ENCODE measurements around the gene NPW.

Gene NPW

GRCh38 chr16:2019518-2019920 is at the start of gene NPW:
TSS of gene NPW (plus strand) at chr16:2019785.
- peak; percentile 43 to 59 for DNase-seq

DNA sequence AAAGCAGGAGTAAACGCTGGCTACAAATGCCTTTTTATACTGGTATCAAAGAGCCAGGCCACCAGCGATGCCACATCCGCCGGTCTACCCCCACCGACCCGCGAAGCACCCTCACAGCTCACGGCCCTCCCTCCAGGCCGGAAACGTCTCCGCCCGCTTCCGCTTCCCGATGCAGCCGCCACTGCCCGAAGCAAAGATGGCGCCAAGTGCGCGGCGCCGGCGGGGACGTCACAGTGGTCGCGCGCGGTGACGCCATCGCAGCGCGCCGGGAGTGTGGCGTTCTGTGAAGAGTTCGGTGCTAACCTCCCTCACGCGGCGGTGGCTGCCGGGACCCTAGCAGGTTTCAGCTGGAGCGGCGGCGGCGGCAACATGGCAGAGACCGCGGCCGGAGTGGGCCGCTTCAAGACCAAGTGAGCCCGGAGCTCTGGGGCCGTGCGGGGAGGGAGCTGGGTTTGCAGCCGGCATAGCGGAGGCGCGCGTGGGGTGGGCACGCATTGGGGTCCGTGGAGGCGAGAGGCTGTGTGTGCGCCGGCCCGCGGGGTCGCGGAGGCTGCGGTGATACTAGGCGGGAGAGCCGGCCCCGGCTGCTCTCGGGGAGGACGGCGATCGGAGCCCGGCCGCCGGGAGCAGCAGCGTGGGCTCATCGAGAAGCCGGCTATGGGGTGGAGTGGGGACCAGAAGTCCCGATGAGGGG is 47.6 kb upstream of the NPW start, which contains the start of gene TBL3:
Gene TBL3 (plus strand): TSS at position 258 of the 694 bp plus-strand sequence. CDS start 112 bp downstream, at position 370.
- DNase-seq = peak; percentile 96

DNA sequence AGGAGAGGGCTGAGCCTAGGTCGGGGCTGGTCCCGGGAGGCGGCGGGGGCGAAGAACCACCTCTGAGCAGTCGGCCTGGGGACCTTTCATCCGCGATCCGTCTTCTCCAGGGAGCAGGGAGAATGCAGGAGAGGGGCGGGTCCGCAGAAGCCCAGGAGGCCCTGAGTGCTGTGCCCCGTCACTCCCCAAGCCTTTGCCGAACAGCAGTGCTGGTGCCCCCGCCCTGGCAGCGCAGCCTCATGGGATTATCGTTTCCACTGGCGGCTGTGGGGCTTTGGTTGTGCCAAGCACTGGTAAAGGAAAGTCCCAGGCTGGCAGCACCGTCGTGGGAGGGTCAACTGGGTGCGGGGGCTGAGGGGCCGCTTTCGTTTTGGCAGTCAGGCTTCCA is 47.1 kb upstream of the NPW start:
- peak in 1 of 2 donors; percentile 33 for DNase-seq

GRCh38 chr16:1973461-1974156 is 46.0 kb upstream of the NPW start:
- DNase-seq = no peak

DNA sequence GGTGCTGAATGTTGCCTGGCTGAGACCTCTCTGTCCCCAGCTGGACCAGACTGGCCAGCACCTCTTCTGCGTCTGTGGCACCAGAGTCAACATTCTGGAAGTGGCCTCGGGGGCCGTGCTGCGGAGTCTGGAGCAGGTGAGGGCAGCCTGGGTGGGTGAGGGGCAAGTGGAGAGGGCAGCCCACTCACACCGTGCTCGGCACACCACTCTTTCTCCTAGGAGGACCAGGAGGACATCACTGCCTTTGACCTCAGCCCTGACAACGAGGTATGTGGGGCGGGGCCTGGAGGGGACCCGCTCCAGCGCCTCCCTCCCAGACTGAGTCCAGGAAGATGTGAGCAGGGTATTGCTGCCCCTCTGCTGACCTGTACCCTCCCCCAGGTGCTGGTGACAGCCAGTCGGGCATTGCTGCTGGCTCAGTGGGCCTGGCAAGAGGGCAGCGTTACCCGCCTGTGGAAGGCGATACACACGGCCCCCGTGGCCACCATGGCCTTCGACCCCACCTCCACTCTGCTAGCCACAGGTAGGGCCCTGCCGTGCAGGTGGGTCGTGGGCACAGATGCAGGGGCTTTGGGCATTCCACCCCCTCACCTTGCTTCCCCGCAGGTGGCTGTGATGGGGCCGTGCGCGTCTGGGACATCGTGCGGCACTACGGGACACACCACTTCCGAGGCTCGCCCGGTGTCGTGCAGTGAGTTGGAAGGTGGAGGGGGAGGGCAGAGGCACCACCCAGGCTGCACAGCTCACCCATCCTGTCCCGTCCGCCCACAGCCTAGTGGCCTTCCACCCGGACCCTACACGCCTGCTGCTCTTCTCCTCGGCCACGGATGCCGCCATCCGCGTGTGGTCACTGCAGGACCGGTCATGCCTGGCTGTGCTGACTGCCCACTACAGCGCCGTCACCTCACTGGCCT is 45.2 kb upstream of the NPW start:
- no peak for DNase-seq

GRCh38 chr16:1975432-1976215 is 44.0 kb upstream of the NPW start:
- DNase-seq = no peak

GRCh38 chr16:1976216-1976520 is 43.4 kb upstream of the NPW start:
- no peak for DNase-seq

DNA sequence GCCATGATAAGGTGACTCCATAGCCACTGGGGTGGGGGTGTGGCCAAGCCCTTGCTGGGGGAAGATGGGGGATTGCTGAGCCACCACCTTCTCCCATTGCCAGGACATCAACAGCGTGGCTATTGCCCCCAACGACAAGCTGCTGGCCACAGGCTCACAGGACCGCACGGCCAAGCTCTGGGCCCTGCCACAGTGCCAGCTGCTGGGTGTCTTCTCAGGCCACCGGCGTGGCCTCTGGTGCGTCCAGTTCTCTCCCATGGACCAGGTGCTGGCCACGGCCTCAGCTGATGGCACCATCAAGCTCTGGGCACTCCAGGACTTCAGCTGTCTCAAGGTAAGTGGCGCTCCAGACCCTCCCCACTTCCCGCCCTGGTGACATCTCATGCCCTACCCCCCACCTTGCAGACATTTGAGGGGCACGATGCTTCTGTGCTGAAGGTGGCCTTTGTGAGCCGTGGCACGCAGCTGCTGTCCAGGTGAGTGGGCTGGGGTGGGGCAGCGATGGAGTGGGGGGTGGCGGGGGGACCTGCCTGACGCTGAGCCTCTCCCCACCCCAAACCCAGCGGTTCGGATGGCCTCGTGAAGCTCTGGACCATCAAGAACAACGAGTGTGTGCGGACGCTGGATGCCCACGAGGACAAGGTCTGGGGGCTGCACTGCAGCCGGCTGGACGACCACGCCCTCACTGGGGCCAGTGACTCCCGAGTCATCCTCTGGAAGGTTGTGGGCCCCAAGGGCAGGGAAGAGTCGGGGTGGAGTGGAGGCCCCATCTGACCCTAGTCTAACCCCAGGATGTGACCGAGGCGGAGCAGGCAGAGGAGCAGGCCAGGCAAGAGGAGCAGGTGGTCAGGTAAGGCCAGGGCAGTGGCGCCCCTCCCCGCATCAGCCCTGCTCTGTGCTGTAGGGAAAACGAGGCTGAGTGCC is 42.4 kb upstream of the NPW start:
- no peak for DNase-seq

DNA sequence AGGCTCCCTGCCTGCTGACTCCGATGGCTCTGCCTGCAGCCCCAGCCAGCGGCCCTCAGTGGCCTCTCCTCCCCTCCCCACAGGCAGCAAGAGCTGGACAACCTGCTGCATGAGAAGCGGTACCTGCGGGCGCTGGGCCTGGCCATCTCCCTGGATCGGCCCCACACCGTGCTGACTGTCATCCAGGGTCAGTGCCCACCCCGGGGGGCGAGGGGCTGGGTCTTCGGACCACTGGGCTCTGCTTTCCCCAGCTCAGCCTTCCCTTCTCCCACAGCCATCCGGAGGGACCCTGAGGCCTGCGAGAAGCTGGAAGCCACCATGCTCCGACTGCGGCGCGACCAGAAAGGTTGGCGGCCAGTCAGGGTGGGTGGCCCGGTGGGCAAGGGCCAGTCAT is 41.7 kb upstream of the NPW start:
- DNase-seq = no peak

- no peak for DNase-seq
Observed at GRCh38 chr16:1978476-1979120, 41.0 kb upstream of the NPW start.

GRCh38 chr16:1979271-1980029 is 40.1 kb upstream of the NPW start:
- peak; percentile 44 to 63 for DNase-seq

- DNase-seq = no peak
Observed at GRCh38 chr16:1980030-1980769, 39.4 kb upstream of the NPW start.

DNA sequence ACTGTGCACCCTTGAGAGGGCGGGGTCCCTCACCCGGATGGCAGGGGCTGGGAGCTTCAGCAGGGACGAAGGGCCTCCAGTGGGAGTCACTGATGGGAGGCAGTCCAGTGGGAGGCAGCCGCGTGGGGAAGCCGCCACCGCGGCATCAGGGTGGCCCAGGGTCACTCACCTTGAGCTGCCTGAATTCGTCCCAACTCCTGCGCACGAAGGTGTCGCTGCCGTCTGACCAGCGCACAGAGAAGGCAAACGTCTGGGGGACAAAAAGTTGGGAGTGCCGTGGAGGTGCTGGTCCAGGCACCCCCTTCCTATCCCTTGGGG is 38.9 kb upstream of the NPW start:
- no peak for DNase-seq

DNA sequence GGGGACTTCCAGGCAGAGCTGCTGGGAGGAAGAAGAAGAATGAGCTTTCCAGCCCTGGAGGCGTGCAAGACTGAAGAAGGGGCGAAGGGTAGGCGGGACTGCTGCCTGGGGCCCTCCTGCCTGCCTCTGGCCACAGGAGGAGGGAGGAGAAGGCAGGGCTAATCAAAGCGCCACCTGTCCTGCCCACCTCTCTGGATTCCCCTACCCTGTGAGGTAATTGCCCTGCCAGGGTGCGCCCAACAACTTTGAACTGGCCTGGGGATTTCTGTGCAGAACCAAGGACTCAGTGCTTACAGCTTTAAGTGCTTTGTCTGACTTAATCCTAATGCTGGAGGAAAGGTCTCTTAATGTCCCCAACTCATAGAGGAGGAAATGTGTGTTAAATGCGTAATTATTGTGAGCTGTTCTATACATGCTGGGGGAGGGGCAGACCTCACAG is 38.2 kb upstream of the NPW start, which contains the start of gene NOXO1:
Gene NOXO1 (minus strand): TSS at position 72 of the 439 bp plus-strand sequence. CDS start 290 bp downstream, outside the sequence.
- DNase-seq = no peak

DNA sequence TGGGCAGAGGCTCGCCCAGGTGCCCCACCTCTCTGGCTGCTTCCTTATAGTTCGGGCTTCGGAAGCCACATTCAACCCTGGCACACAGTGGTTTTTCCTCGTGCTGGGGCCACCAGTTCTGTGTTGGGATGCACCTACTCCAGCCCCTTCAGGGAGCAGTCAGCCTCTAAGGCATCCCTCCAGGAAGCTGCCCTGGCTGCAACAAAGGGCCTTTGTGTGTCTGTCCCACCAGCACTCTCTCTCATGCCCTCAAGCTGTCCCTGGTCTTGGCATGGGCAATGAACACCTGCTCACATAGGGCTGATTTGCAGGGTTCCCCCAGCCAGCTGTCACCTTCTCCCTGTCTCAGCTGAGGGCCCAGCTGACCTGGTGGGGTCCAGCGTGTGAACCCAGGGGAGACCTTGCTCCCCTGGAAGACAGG is 37.6 kb upstream of the NPW start:
- DNase-seq = no peak

- DNase-seq = no peak
Observed at GRCh38 chr16:1982991-1983543, 36.5 kb upstream of the NPW start.

GRCh38 chr16:1983544-1984346 is 35.8 kb upstream of the NPW start, which contains the start of gene GFER:
TSS of gene GFER (plus strand) at chr16:1984193. CDS start at chr16:1984219, 26 bp downstream.
- DNase-seq = peak; percentile 74 to 86

Data from stimulated activated CD4-positive, alpha-beta T cell treated with anti-CD3 and anti-CD28 coated beads, Interleukin-2, amount 100 ng/mL, for 24 hours (primary cell).